Stimulated activated CD4-positive, alpha-beta T cell treated with anti-CD3 and anti-CD28 coated beads, TNF-alpha, amount 100 ng/mL, for 24 hours (primary cell): Measurements from ENCODE around the gene CPNE7.

ENCODE experiments used
- DNase-seq, 3 experiments: peaks; one replicate each; pipeline ENCODE4 v3.0.0-alpha.2; 2020; ENCODE audit warnings: low read depth in 3 of 3

CPNE7 gene

DNA sequence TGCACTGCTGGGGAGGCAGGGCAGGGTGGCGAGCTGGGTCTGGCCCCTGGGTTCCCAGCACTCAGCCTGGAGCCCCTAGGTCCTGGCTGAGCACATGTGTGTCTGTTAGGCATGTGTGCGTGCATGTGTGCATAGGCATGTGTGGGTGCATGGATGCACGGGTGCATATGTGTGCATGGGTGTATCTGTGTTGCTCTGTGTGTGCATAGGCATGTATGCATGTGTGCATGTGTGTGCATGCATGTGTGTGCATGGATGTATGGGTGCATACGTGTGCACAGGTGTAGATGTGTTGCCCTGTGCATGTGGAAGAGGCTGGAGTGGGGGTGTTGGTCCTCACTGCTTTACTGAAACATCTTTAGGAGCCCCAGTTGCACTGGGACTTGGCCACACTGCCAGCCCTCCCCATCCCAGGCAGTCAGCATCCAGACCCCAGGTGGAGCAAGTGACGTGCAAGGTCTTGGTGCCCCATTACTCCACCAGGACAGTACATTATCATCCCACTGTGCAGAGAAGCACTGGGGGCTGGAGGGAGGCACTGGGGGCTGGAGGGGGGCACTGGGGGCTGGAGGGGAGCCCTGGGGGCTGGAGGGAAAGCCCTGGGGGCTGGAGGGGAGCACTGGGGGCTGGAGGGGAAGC, 27.5 kb downstream of the CPNE7 start:
- no peak for DNase-seq

DNA sequence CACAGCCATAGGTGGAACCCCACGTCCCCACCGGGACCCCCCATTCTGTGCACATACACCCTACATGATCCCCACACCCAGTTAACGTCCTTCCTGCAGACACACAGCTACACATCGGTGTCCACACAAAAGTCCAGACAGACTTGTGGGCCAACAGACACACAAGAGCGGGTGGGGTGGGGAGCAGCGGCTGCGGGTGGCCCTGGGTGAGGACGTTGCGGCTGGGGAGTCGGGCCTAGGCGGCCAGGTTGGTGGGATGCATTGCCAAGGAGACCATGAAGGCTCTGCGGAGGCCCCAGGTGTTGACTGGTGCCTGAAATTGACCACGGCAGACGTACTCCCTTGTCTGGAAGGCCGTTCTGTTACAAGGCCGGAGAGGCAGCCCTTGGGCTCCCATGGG, 29.2 kb downstream of the CPNE7 start:
- DNase-seq, result no peak

DNA sequence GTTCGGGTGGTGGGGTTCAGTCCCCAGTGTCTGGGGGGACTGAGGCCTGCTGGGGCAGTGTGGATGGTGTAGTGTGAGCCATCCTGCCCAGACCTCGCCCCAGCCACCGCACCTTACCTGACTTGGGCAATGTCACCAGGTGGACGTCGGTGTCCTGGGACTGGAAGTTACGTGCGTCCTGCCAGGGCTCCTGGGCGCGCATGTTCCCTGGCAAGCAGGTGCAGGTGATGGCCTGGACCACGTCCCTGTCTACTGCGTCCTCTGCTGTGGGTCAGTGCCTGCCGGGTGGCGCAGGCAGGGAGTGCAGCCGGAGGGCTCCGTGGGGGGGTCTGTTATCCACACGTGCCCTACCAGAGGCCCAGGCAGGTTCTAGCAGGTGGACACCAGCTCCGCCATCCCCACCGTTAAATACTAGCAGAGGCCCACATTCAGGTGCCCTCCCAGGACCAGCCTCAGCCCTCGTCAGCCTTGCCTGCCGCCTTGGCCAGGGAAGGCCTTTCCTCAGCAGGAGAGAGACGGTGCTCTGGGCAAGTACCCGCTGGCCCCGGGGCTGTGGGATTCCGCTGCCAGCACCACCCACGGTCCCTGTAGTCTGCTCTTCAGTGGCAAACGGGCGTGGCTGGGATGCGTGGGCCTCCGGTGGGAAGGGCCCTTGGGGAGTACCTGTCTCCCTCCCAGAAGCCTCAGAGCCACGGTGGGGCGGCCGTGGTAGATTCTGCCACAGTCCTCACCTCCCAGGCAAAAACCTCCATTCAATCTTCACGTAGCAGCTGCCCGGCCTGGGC, 29.8 kb downstream of the CPNE7 start:
- DNase-seq, result no peak

DNA sequence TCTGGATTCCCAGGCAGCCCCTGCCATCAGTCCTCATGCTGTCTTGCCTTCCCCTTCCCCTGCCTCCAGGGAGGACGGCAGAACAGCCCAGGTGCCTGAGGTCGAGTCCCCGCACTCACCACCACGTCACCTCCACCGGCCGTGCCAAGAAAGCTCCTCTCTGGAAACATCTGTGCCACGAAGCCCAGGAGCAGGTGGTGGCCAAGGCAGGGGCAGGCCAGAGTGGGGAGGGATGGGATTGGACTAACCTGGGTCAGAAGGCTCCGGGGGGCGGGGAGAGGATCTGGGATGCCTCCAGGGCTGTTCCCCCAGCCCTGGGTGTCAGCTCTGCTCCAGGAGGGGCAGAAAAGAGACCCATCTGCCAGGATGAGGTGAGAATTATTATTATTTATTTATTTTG, 30.4 kb downstream of the CPNE7 start:
- DNase-seq, result no peak

DNA sequence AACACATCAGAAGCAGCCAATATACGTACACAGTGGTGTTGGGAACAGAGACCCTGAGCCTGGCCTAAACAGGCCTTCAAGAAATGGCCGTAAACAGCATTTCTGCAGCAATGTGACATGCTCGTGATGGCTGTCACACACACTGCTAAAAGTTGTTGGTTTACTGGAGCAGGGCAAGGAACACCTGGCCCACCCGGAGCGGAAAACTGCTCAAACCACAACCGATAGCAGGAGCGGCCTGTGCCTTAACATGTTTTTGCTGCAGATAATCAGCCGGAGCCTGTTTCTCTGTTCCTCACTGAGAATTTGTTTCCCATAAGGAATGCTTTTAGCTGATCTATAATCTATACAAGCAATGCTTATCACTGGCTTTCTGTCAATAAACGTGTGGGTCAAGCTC, 31.9 kb downstream of the CPNE7 start:
- DNase-seq, result no peak

DNA sequence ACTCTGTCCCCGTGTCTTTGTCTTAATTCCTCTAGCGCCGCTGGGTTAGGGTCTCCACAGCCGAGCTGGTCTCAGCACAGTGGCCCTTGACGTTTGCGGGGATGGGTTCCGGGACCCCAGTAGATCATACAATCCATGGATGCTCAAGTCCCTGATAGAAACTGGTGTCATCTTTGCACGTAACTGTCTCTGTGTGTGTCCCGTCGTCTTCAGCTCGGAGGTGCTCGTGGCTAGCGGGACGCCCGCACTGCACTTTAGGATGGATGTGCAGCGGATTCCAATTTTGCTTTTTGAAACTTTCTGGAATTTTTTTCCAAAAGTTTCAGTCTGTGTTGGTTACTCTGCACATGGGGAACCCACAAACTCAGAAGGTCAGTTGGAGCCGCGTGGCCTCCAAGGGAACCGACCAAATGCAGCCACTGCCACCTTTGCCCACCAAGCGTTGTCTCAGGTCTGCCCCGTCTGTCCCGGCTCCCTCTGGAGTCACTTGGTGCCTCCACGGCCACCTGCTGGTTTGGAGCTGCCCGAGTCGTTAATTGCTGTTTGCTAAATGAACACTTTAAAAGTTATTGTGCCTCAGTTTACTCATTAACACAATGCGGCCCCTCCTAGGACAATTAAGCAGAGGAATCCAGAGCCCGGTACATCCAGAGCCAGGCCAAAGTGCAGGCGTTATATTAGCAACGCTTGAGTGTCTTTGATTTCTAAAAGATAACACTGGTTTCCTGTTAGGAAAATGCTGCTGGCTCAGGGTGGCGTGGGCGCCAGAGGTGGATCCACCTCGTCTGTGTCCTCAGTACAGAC, 32.6 kb downstream of the CPNE7 start:
- no peak for DNase-seq

DNA sequence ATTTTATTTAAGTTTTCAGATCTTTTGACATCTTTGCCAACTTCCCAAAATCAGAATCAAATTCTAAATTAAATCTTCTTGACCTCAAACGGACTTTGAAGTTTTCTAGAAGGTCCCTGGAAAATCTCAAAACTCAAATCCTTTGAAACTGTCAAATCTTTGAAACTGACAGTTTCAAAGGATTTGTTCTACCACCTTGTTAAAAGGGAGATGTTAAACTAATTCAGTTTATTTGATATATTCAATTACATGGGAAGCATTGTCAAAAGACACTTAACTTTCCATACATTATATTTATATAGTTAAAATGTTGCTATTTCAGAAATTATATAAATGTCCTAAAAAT, 34.5 kb downstream of the CPNE7 start:
- no peak for DNase-seq

DNA sequence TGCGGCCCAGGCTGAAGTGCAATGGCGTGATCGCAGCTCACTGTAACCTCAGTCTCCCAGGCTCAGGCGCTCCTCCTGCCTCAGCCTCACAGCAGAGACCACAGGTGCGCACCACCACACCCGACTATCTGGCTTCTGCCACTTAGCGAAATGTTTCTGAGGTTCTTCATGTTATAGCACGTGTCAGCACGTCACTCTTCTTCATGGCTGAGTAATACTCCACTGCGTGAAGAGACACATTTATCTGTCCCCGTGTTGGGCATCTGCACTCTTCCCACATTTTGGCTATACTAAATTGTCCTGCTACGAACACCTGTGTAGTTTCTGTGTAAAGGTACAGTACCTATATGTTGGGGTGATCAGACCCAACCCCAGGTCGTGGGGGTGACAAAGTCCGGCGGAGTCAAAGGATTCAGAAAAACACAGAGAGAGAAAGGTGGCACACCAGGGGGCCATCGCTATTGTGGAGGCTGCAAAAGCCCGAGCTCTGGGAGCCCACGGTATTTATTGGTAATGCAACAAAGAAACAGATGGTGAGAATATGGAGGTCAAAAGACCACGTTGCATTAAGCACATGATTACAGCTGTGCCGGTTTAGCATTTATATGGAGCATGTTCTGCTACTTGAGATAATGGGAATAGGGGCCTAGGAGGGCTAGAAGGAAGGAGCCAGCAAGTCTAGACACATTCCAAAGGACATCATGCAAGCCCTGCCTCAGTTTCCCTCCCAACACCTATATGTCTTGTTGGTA, 37.0 kb downstream of the CPNE7 start:
- no peak for DNase-seq

DNA sequence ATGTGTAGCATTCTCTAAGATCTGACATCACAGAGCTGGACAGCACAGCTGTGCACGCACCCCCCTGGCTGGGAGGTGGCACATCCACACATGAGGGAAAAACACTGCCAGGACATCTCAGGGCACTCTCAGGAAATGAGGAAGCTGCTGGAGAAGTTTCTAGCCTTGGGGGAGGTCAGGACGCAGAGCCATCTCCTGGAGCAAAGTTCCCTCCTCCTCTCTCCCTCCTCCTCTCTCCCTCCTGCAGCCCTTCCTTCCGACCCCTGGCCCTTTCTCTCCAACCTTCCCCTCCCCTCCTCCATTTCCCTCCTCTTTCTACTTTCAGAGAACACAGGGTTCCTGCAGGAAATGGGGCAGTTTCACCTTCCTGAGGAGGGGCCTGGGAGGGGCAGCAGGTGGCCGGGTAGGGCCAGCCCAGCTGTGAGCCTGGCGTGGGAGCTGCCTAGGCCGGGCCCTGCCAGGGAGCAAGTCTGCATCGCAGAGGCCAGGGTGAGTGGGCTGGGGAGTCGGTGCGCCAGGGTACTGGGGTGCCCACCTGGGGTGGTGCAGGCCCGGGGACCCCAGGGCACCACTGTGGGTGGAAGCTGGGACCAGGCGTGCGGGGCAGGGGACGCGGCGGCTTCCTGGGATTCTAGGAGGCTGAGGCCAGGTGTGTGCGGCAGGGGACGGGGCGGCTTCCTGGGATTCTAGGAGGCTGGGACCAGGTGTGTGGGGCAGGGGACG, 37.8 kb downstream of the CPNE7 start, which contains the start of gene DPEP1:
Gene DPEP1 (plus strand): TSS at position 412 of the 723 bp plus-strand sequence. CDS start 16,769 bp downstream, outside the sequence.
- no peak for DNase-seq

DNA sequence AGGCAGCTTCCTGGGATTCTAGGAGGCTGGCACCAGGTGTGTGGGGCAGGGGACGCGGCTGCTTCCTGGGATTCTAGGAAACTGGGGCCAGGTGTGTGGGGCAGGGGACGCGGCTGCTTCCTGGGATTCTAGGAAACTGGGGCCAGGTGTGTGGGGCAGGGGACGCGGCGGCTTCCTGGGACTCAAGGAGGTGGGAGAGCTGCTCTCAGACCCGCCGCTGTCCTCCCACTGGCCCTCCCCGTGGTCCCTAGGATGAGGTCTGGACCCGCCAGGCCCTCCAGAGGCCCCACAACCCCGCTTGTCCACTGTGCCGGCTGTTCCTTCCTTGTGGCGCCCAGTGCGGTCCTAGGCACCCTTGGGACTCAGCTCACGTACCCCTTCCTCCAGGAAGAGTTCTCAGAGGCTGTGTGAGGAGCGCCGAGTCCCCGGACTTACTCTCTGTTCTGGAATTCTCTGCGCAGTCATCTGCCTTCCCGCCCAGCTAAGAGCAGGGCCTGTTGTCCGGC, 38.4 kb downstream of the CPNE7 start:
- no peak for DNase-seq

DNA sequence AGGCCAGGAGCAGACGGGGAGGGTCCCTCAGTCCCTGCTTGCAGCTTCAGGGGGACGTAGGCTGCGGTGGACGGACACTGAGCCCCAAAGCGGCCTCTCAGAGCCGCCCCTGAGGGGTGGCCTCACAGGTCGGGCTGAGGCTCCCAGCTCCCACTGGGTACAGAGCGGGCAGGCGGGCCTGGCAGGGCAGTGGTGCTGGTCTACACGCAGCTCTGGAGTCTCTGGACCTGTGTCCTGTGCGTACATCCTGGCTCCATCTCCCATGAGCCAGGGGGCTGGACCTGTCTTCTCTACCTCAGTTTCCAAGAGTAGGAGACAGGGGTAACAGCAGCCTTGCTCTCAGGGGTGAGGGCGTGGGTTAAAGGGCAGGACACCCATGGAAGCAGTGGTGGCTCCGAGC, 39.6 kb downstream of the CPNE7 start:
- no peak for DNase-seq

DNA sequence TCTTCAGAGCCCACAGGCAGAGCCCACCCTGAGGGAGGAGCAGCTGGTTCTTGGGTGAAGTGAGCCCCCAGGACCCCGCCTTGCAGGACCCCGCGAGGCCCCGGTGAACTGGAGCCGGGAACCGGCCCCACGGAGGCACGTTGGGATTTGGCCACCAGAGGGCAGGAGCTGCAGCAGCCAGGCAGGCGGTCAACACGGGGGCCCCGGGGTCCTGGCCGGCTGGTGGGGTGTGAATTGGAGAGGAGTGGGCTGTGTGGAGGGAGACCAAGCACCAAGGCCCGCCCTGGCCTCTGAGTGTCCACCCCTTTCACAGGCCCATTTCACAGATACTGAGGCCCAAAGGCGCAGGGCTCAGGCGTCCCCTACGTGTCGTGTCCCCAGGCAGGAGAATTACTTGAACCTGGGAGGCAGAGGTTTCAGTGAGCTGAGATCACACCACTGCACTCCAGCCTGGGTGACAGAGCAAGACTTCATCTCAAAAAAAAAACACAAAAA, 40.1 kb downstream of the CPNE7 start:
- peak in 1 of 3 experiments; percentile 15 for DNase-seq

DNA sequence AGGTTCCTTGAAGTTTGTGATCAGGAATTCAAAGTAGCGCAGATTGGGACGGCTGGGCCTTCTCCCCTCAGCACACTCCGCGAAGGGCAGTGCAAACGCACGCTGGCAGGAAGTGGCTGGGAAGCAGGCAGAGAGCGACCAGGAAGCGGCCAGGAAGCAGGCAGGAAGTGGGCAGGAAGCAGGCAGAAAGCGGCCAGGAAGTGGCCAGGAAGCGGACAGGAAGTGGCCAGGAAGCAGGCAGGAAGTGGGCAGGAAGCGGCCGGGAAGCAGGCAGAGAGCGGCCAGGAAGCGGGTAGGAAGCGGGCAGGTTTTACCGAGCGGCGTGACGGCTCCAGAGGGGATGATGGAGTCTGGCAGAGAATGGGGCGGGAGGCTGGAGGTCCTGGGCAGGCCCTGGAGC, 41.1 kb downstream of the CPNE7 start:
- DNase-seq, result no peak

DNA sequence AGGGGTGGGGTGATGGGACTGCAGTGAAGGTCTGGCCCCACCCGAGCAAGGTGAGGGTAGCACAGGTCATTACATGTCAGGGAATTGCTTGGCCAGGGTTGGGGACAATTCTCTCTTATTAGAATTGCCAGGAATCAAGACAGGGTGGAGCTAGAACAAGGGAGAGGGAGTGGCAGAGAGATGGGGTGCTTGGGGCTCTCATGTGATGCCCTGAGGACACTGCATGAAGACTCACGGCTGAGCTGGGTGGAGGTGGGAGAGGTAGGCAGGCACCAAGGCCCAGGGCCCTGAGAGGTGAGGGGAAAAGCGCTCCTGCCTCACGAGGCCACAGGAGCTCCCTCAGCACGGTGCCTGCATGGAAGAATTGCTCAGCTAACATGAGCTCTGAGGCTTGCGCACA, 41.5 kb downstream of the CPNE7 start:
- DNase-seq, result no peak

DNA sequence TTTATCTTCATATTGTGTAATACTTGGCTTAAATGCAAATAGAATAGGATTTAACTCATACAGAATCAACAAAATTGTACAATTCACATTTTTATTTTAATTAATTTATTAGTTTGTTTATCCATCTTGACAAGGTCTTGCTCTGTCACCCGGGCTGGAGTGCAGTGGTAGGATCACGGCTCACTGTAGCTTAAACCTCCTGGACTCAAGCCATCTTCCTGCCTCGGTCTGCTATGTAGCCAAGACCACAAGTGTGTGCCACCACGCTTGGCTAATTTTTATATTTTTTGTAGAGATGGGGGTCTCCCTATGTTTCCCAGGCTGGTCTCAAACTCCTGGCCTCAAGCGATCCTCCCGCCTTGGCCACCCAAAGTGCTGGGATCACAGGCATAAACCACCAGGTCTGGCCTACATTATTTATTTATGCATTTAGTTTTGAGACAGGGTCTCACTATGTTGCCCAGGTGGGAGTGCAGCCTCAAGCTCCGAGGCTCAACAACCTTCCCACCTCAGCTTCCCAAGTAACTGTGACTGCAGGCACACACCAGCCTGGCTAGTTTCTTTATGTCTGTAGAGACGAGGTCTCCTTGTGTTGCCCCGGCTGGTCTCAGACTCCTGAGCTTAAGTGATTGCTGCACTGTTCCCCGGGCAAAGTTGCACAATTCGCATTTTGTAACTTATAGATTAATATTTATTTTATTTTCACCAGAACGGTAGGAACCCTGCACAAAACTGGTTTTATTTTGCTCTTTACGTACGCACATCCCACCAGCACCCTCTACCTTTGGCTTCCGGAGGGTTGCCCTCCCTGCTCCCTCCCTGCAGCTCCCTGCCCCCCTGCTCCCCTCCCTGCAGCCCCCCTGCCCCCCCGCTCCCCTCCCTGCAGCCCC, 42.8 kb downstream of the CPNE7 start:
- DNase-seq, result no peak

DNA sequence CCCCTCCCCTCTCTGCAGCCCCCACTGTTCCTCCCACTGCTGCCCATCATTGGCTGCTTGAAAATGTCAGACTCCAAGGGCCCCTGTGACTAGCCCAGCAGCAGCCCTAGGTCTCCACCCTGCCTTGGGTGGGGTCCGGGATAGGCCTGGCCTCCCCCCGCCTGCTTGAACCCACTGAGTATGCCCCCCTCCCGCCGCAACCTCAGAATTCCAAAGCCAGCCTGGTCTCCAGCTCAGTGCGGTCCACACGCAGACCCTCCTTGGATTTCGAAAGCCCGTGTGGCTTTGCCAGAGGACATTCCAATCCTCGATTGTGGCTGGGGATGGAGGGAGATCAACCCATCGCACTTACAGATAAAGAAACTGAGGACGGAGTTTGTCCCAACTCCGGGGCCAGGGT, 44.3 kb downstream of the CPNE7 start:
- DNase-seq, result no peak

DNA sequence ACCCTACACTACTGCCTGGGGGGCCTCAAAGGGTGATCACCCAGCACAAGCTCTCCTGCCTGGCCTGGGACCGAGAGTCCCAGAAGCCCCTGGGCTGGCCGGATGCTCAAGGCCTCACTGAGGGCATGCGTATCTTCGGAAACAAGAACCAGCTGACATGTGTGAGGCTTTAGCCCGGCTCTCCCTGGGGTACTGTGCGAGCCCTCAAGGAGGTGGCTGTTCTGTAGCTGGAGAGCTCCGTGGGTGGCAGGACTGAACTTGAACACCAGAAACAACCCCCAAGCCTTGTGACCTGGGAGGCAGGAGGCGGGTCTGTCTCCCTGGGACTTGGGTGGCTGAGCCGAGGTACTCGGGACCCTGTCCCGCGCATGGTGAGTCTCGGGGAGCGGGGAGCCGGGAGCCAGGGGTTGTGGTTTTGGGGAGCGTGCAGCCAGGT, 44.9 kb downstream of the CPNE7 start:
- DNase-seq, result no peak

DNA sequence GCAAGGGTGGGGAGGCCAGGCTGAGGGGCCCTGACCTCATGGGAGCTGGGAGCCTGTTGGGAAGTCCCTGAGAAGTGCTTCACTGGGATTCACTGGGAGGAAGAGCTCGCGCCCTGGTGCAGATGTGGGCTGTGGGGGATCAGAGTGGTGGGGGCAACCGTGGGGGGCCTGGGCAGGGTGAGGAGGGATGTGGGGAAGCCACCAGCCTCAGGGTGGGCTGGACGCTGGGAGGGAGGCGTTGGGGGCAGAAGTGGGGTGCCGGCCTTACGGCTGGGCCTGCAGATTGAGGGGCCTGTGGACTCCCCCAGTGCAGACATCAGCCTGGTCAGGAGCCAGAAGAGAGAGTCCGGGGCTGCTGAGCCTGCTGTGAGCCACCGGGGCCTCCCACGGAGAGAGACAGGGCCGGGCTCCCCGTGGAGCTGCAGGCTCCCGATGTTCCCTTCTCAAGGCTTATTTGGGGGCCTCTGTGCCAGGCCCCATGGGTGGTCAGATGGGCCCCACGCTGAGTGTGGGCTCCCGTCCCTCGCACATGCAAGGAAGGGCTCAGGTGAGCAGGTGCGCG, 45.7 kb downstream of the CPNE7 start:
- DNase-seq, result no peak

DNA sequence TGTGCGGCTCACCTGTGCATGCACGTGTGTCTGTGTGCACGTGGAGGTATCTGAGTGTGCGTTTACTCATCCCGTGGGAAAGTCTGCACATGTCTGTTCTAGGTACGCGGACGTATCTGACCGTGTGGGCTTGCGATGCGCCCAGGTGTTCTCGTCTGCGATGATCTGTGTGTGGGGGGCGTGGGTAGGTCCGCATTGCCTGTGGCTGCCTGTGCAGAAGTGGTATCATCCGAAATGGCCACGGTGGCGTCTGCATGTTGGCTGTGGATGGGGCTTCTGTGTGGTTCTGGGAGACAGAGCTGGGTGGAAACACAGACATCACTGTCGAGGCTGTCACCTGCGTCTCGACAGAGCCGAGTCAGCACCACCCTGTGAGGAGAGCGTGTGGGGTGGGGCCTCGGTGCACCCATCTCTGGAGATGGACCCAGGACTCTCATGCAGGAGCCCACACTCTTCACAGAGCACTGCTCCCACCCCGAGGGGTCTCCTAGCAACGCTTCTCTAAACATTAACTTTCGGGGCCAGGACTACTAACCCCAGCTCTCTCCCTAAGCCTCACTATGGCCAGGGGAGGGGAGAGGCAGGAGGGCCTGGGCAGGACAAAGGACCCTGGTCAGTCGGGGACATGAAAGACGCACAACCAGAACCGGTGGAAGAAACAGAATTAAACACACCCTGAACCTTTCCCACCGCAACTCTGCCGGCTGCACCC, 46.3 kb downstream of the CPNE7 start:
- DNase-seq, result no peak
